GM12878 (cell line): Measurements from ENCODE around the gene LMAN2L. TPM values are rescaled to one million over a fixed set of nuclear protein-coding genes. Genes with fewer than 3 reads are reported as not detected.

ENCODE experiments used
- ATAC-seq: fragments of 200-7000 bp; cut with Tn5 transposase; 3 replicates; pipeline ENCODE4 v1.9.1; 2020; ENCODE audit warnings: mild to moderate bottlenecking, moderate library complexity
- BruUV-seq: library from RNA; stranded (reverse); fragments of 400-500 nt; replicated peaks from 2 replicates; lab custom pipeline; 2021; lab: Mats Ljungman, UMichigan
- CTCF ChIA-PET: fragments of 300-600 bp; sonication (Branson Sonifier 250); formaldehyde crosslinking; extraction: SDS; loops from one replicate; lab custom pipeline; 2021; ENCODE audit warnings: inconsistent platforms; lab: Yijun Ruan, JAX
- POLR2A ChIA-PET: fragments of 350-600 bp; formaldehyde crosslinking; extraction: SDS; loops from one replicate; lab custom pipeline; 2021; ENCODE audit warnings: inconsistent platforms; lab: Charles Lee
- RAD21 ChIA-PET: fragments of 300-600 bp; sonication (Branson Sonifier 250); formaldehyde crosslinking; loops from one replicate; lab custom pipeline; 2023; ENCODE audit warnings: antibody characterized with exemption; ENCODE audit not compliant: unreplicated experiment; lab: Charles Lee
- SMC1A ChIA-PET: fragments of 300-600 bp; sonication (Branson Sonifier 250); formaldehyde crosslinking; loops from one replicate; lab custom pipeline; 2023; ENCODE audit not compliant: unreplicated experiment, uncharacterized antibody; lab: Charles Lee
- DNase-seq: peaks from one replicate; pipeline ENCODE4 v3.0.0-alpha.2; 2011; ENCODE audit warnings: low read depth, low spot score
- FAIRE-seq: peaks from 3 replicates; lab custom pipeline; 2011; peaks lifted over from hg19 to GRCh38; lab: Jason Lieb, UNC
- H2AFZ ChIP-seq: 2 replicates; pipeline ENCODE4 v1.6.0; 2011; ENCODE audit warnings: low read depth, low read length, control low read depth; ENCODE audit not compliant: control insufficient read depth
- H3K27ac ChIP-seq: 2 replicates; pipeline ENCODE4 v1.5.1; 2011; ENCODE audit warnings: control low read depth; ENCODE audit not compliant: control insufficient read depth, insufficient read depth
- H3K27me3 ChIP-seq, 2 experiments: replicated peaks in 1 of 2; 2 replicates each; pipeline versions ENCODE4 v1.6.0 to v1.6.1; 2011; ENCODE audit warnings: low read length in 1 of 2; ENCODE audit not compliant: control insufficient read depth in 2 of 2, insufficient read depth in 2 of 2
- H3K36me3 ChIP-seq, 2 experiments: 2 replicates each; pipeline ENCODE4 v1.5.1; 2011; ENCODE audit warnings: low read length in 1 of 2; ENCODE audit not compliant: control insufficient read depth in 2 of 2, insufficient read depth in 2 of 2
- H3K4me1 ChIP-seq: 2 replicates; pipeline ENCODE4 v1.6.1; 2011; ENCODE audit warnings: mild to moderate bottlenecking, low read length, moderate library complexity, mixed read lengths; ENCODE audit not compliant: control insufficient read depth, insufficient read depth
- H3K4me2 ChIP-seq: 2 replicates; pipeline ENCODE4 v1.6.0; 2011; ENCODE audit warnings: control low read depth; ENCODE audit not compliant: control insufficient read depth, insufficient read depth
- H3K4me3 ChIP-seq: fragments of 200-600 bp; sonication (generic); 2 replicates; pipeline ENCODE4 v1.5.1; 2016
- H3K79me2 ChIP-seq: 2 replicates; pipeline ENCODE4 v1.6.0; 2011; ENCODE audit warnings: low read length; ENCODE audit not compliant: control insufficient read depth, insufficient read depth
- H3K9ac ChIP-seq: 2 replicates; pipeline ENCODE4 v1.8.0; 2011; ENCODE audit warnings: low read length, control low read depth, mixed read lengths; ENCODE audit not compliant: control insufficient read depth, insufficient read depth
- H3K9me3 ChIP-seq: replicated peaks from 3 replicates; pipeline ENCODE4 v1.5.1; 2011; ENCODE audit warnings: mild to moderate bottlenecking, low read length; ENCODE audit not compliant: control insufficient read depth, insufficient read depth
- H4K20me1 ChIP-seq: 2 replicates; pipeline ENCODE4 v1.6.0; 2011; ENCODE audit not compliant: control insufficient read depth, insufficient read depth
- ATF7 ChIP-seq: fragments of 450-650 bp; IDR thresholded peaks from 2 replicates; pipeline ENCODE4 v1.6.1; 2016; ENCODE audit warnings: low read depth, mild to moderate bottlenecking
- BCL3 ChIP-seq: IDR thresholded peaks from 2 replicates; pipeline ENCODE4 v1.6.1; 2011; ENCODE audit warnings: borderline replicate concordance, low read depth, mild to moderate bottlenecking, moderate library complexity, low read length; ENCODE audit not compliant: insufficient read depth, poor library complexity, severe bottlenecking
- CBX3 ChIP-seq: fragments of 200-600 bp; sonication (generic); IDR thresholded peaks from 2 replicates; pipeline ENCODE4 v1.6.1; 2016; ENCODE audit warnings: low read depth, borderline replicate concordance
- HDAC2 ChIP-seq: fragments of 200-600 bp; sonication (generic); IDR thresholded peaks from 2 replicates; pipeline ENCODE4 v1.6.1; 2017
- PBX3 ChIP-seq: IDR thresholded peaks from 2 replicates; pipeline ENCODE4 v1.6.1; 2011; ENCODE audit warnings: mild to moderate bottlenecking, low read depth, low read length, moderate library complexity; ENCODE audit not compliant: insufficient replicate concordance
- PML ChIP-seq: IDR thresholded peaks from 2 replicates; pipeline ENCODE4 v1.6.1; 2012; ENCODE audit warnings: low read length, inconsistent platforms
- POLR2AphosphoS2 ChIP-seq: IDR thresholded peaks from 2 replicates; pipeline ENCODE4 v1.6.1; 2011; ENCODE audit warnings: low read depth, mild to moderate bottlenecking, low read length, improper control_type of control experiment, moderate library complexity
- SRF ChIP-seq, 2 experiments: IDR thresholded peaks; 2 replicates each; pipeline ENCODE4 v1.6.1; 2011; ENCODE audit warnings: low read depth in 2 of 2, low read length in 2 of 2, mild to moderate bottlenecking in 1 of 2, moderate library complexity in 1 of 2
- SUPT20H ChIP-seq: IDR thresholded peaks from 2 replicates; pipeline ENCODE4 v1.6.1; 2011; ENCODE audit warnings: low read depth, mild to moderate bottlenecking, low read length, moderate library complexity, borderline replicate concordance; ENCODE audit not compliant: control insufficient read depth
- SUZ12 ChIP-seq: fragments of 200-600 bp; sonication (generic); IDR thresholded peaks from one replicate; pipeline ENCODE4 v1.6.1; 2018; ENCODE audit warnings: antibody characterized with exemption, mild to moderate bottlenecking; ENCODE audit not compliant: unreplicated experiment
- TAF1 ChIP-seq: IDR thresholded peaks from 2 replicates; pipeline ENCODE4 v1.6.1; 2011; ENCODE audit warnings: mild to moderate bottlenecking, low read depth, low read length, borderline replicate concordance
- TBL1XR1 ChIP-seq: IDR thresholded peaks from 2 replicates; pipeline ENCODE4 v1.6.1; 2012; ENCODE audit warnings: low read depth, low read length, improper control_type of control experiment
- ZNF217 ChIP-seq: fragments of 450-650 bp; IDR thresholded peaks from 2 replicates; pipeline ENCODE4 v1.6.1; 2017; ENCODE audit warnings: antibody characterized with exemption, mild to moderate bottlenecking
- ZNF274 ChIP-seq: IDR thresholded peaks from one replicate; pipeline ENCODE4 v1.8.0; 2011; ENCODE audit not compliant: insufficient read length, insufficient read depth
- WGBS: methylation state at CpG from one replicate; pipeline ENCODE4 v1.1.6; 2016; ENCODE audit warnings: low lambda C conversion rate; ENCODE audit not compliant: insufficient replicate concordance, insufficient coverage; ENCODE audit errors: missing lambda C conversion rate; 5-methylcytosine and 5-hydroxymethylcytosine counted together
- in situ Hi-C: fragments of 300-500 bp; cut with MboI; formaldehyde crosslinking; loops from 9 replicates; pipeline ENCODE4 v1.14.3; 2018; ENCODE audit warnings: mixed read lengths
- intact Hi-C: fragments of 100-400 bp; cut with micrococcal nuclease; formaldehyde crosslinking; loops from one replicate; pipeline ENCODE4 v1.14.2; 2022; ENCODE audit not compliant: unreplicated experiment
- polyA plus RNA-seq, 11 experiments: library from polyadenylated mRNA; depleted of rRNA in 4 of 11; unstranded in 6 of 11; stranded (reverse) in 5 of 11; fragments of >200 nt; fragmentation: Nextera tagmentation in 4 of 11; fragmentation: Illumina TruSeq in 1 of 11; extraction: Ambion mirVana in 4 of 11; extraction: Trizol in 1 of 11; gene quantifications; 1 replicate in 1 of 11; 2 replicates in 10 of 11; pipeline versions ENCODE4 v1.2.1 to v1.2.3, GENCODE V29; 2011 to 2016; ENCODE audit warnings: inconsistent platforms in 2 of 11, missing spikeins in 2 of 11, low read depth in 1 of 11
- total RNA-seq, 4 experiments: library from RNA; depleted of rRNA in 3 of 4; stranded (reverse); fragments of >200 nt in 3 of 4; fragmentation: Illumina TruSeq in 1 of 4; extraction: Trizol in 1 of 4; gene quantifications; 2 replicates each; pipeline versions ENCODE4 v1.2.1 to v1.2.3, GENCODE V29; 2013 to 2021

Gene LMAN2L
- total and polyA plus RNA-seq, 10 of the 15 experiments (the other 5 are each of a cell fraction or from before 2014, with no cell fraction given): 5.7 to 16.3 (median 10.7) TPM

- CTCF ChIA-PET: no interaction called here
- no TSS peak for BruUV-seq
- Histone ChIP-seq H3K36me3 (no peaks in the 10 kb centered on the region), H3K79me2 (no peaks in the 10 kb centered on the region), H2AFZ (no peak overlapping the region), H3K4me1 (no peaks in the 10 kb centered on the region), H3K9ac (no peak overlapping the region), H4K20me1 (no peaks in the 10 kb centered on the region), H3K4me3 (no peak overlapping the region), H3K9me3 (no peaks in the 10 kb centered on the region), H3K4me2 (no peak overlapping the region), H3K27ac (no peak overlapping the region), H3K27me3 (no peaks in the 10 kb centered on the region; a peak in 1 of 4 replicates)
- POLR2A ChIA-PET: no interaction called here
- SMC1A ChIA-PET: no interaction called here
- RAD21 ChIA-PET: no interaction called here
- no peak for TF ChIP-seq SUPT20H
- no peak for TF ChIP-seq TBL1XR1
- TF ChIP-seq SRF (IDR thresholded peaks at IDR 0.05; ENCODE audit: low read depth in 2 of 2, low read length in 2 of 2): no peak
- ATAC-seq (no peak), FAIRE-seq (no peak), DNase-seq (no peak)
- 44% methylated on average over 5 of the region's 5 CpGs for WGBS
- in situ Hi-C loops: no loop called here
- intact Hi-C loops: no loop called here
Measured at GRCh38 chr2:96680561-96681141, 59.2 kb downstream of the LMAN2L start.

- TF ChIP-seq ZNF217 (no peak), PBX3 (no peak), SUPT20H (no peak), TAF1 (no peak), PML (no peak), BCL3 (no peak), HDAC2 (no peak), ATF7 (no peak), ZNF274 (no peak), SUZ12 (no peak), POLR2AphosphoS2 (no peak), CBX3 (no peak)
- ATAC-seq (no peak), FAIRE-seq (no peak), DNase-seq (no peak)
- Histone ChIP-seq H4K20me1 (no peaks in the 10 kb centered on the region), H3K4me1 (no peaks in the 10 kb centered on the region), H3K27me3 (no peaks in the 10 kb centered on the region; a peak in 1 of 4 replicates), H3K4me3 (no peak overlapping the region), H3K9ac (no peak overlapping the region), H3K36me3 (no peaks in the 10 kb centered on the region), H3K4me2 (no peak overlapping the region), H3K9me3 (no peaks in the 10 kb centered on the region), H3K79me2 (no peaks in the 10 kb centered on the region), H3K27ac (no peak overlapping the region), H2AFZ (no peak overlapping the region)
- BruUV-seq: no TSS peak
- WGBS: 58% methylated on average over 9 of the region's 9 CpGs
- in situ Hi-C loops: no loop called here
- CTCF ChIA-PET: no interaction called here
- POLR2A ChIA-PET: no interaction called here
- intact Hi-C loops: no loop called here
- RAD21 ChIA-PET: no interaction called here
- SMC1A ChIA-PET: no interaction called here
Measured at GRCh38 chr2:96679848-96680247, 60.0 kb downstream of the LMAN2L start.
